ENCODE data around the gene CMIP.

The CMIP gene

GRCh38 chr16:81694494-81695280 is 250.1 kb downstream of the CMIP start:
- TF ChIP-seq CREB1 (IDR thresholded peaks at IDR 0.05; ENCODE audit: low read depth), result no peak

- TF ChIP-seq MAX (IDR thresholded peaks at IDR 0.05) (no peak), TEAD4 (IDR thresholded peaks at IDR 0.05) (no peak), FOXM1 (IDR thresholded peaks at IDR 0.05; ENCODE audit: borderline replicate concordance, low read depth) (no peak), NFIC (IDR thresholded peaks at IDR 0.05) (no peak)
Measured at GRCh38 chr16:81695321-81696165, 250.9 kb downstream of the CMIP start.

GRCh38 chr16:81696166-81696960 is 251.8 kb downstream of the CMIP start:
- TF ChIP-seq RAD21 (IDR thresholded peaks at IDR 0.05; ENCODE audit: low read depth) (no peak), NFIC (IDR thresholded peaks at IDR 0.05) (no peak), ZBTB7A (IDR thresholded peaks at IDR 0.05; ENCODE audit: low read depth) (no peak)

- TF ChIP-seq RAD21 (IDR thresholded peaks at IDR 0.05; ENCODE audit: low read depth) (peak; percentile 80), NFIC (IDR thresholded peaks at IDR 0.05) (no peak)
Measured at GRCh38 chr16:81696961-81697615, 252.5 kb downstream of the CMIP start.

GRCh38 chr16:81697616-81698309 is 253.2 kb downstream of the CMIP start:
- TF ChIP-seq ZBTB7A (IDR thresholded peaks at IDR 0.05; ENCODE audit: low read depth) (no peak), NFIC (IDR thresholded peaks at IDR 0.05) (no peak), RAD21 (IDR thresholded peaks at IDR 0.05; ENCODE audit: low read depth) (no peak), YY1 (IDR thresholded peaks at IDR 0.05; ENCODE audit: low read depth) (no peak), TEAD4 (IDR thresholded peaks at IDR 0.05) (no peak), FOXM1 (IDR thresholded peaks at IDR 0.05; ENCODE audit: borderline replicate concordance, low read depth) (no peak), CREB1 (IDR thresholded peaks at IDR 0.05; ENCODE audit: low read depth) (no peak), USF1 (IDR thresholded peaks at IDR 0.05) (no peak), MAX (IDR thresholded peaks at IDR 0.05) (no peak), TAF1 (IDR thresholded peaks at IDR 0.05; ENCODE audit: low read depth) (no peak), EGR1 (IDR thresholded peaks at IDR 0.05) (no peak), TCF12 (IDR thresholded peaks at IDR 0.05; ENCODE audit: low read depth) (no peak), EP300 (IDR thresholded peaks at IDR 0.05; ENCODE audit: borderline replicate concordance) (no peak)
- TF ChIP-seq, protein P1, sequence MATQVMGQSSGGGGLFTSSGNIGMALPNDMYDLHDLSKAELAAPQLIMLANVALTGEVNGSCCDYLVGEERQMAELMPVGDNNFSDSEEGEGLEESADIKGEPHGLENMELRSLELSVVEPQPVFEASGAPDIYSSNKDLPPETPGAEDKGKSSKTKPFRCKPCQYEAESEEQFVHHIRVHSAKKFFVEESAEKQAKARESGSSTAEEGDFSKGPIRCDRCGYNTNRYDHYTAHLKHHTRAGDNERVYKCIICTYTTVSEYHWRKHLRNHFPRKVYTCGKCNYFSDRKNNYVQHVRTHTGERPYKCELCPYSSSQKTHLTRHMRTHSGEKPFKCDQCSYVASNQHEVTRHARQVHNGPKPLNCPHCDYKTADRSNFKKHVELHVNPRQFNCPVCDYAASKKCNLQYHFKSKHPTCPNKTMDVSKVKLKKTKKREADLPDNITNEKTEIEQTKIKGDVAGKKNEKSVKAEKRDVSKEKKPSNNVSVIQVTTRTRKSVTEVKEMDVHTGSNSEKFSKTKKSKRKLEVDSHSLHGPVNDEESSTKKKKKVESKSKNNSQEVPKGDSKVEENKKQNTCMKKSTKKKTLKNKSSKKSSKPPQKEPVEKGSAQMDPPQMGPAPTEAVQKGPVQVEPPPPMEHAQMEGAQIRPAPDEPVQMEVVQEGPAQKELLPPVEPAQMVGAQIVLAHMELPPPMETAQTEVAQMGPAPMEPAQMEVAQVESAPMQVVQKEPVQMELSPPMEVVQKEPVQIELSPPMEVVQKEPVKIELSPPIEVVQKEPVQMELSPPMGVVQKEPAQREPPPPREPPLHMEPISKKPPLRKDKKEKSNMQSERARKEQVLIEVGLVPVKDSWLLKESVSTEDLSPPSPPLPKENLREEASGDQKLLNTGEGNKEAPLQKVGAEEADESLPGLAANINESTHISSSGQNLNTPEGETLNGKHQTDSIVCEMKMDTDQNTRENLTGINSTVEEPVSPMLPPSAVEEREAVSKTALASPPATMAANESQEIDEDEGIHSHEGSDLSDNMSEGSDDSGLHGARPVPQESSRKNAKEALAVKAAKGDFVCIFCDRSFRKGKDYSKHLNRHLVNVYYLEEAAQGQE (IDR thresholded peaks at IDR 0.05; ENCODE audit: low read depth), result no peak

GRCh38 chr16:81698310-81698641 is 253.7 kb downstream of the CMIP start:
- TF ChIP-seq USF1 (IDR thresholded peaks at IDR 0.05), result no peak
- no peak for TF ChIP-seq CREB1 (IDR thresholded peaks at IDR 0.05; ENCODE audit: low read depth)
- no peak for TF ChIP-seq TAF1 (IDR thresholded peaks at IDR 0.05; ENCODE audit: low read depth)
- TF ChIP-seq TCF12 (IDR thresholded peaks at IDR 0.05; ENCODE audit: low read depth), result no peak
- TF ChIP-seq NFIC (IDR thresholded peaks at IDR 0.05), result no peak
- no peak for TF ChIP-seq ZBTB7A (IDR thresholded peaks at IDR 0.05; ENCODE audit: low read depth)
- no peak for TF ChIP-seq MAX (IDR thresholded peaks at IDR 0.05)
- TF ChIP-seq YY1 (IDR thresholded peaks at IDR 0.05; ENCODE audit: low read depth), result no peak
- TF ChIP-seq EP300 (IDR thresholded peaks at IDR 0.05; ENCODE audit: borderline replicate concordance), result no peak
- no peak for TF ChIP-seq CEBPB (IDR thresholded peaks at IDR 0.05)
- no peak for TF ChIP-seq TEAD4 (IDR thresholded peaks at IDR 0.05)
- no peak for TF ChIP-seq RAD21 (IDR thresholded peaks at IDR 0.05; ENCODE audit: low read depth)
- TF ChIP-seq, protein P1 (IDR thresholded peaks at IDR 0.05; ENCODE audit: low read depth), result no peak
- no peak for TF ChIP-seq FOXM1 (IDR thresholded peaks at IDR 0.05; ENCODE audit: borderline replicate concordance, low read depth)
- no peak for TF ChIP-seq EGR1 (IDR thresholded peaks at IDR 0.05)
